Osteocyte (in vitro differentiated cells): ENCODE results near the gene CETP. TPM values are rescaled to one million over a fixed set of nuclear protein-coding genes. Genes with fewer than 3 reads are reported as not detected.

Source experiments
- DNase-seq: peaks from one replicate; pipeline ENCODE4 v3.0.0; 2021; ENCODE audit warnings: mixed read lengths; ENCODE audit not compliant: unreplicated experiment; ENCODE audit errors: extremely low spot score
- H3K27ac Mint-ChIP-seq: one replicate; pipeline ENCODE4 v1.8.0; 2021; ENCODE audit warnings: mild to moderate bottlenecking, mixed read lengths; ENCODE audit not compliant: unreplicated experiment
- H3K27me3 Mint-ChIP-seq: one replicate; pipeline ENCODE4 v1.8.0; 2021; ENCODE audit warnings: mixed read lengths; ENCODE audit not compliant: unreplicated experiment
- H3K36me3 Mint-ChIP-seq: one replicate; pipeline ENCODE4 v1.8.0; 2021; ENCODE audit warnings: mixed read lengths; ENCODE audit not compliant: unreplicated experiment
- H3K4me1 Mint-ChIP-seq: one replicate; pipeline ENCODE4 v1.8.0; 2021; ENCODE audit warnings: mixed read lengths; ENCODE audit not compliant: unreplicated experiment
- H3K4me3 Mint-ChIP-seq: one replicate; pipeline ENCODE4 v1.8.0; 2021; ENCODE audit warnings: mild to moderate bottlenecking, moderate library complexity, mixed read lengths; ENCODE audit not compliant: unreplicated experiment
- H3K9me3 Mint-ChIP-seq: one replicate; pipeline ENCODE4 v1.8.0; 2021; ENCODE audit warnings: mixed read lengths; ENCODE audit not compliant: unreplicated experiment
- total RNA-seq: library from RNA; stranded (reverse); gene quantifications from 2 replicates; pipeline ENCODE4 v1.2.1, GENCODE V29; 2021
- TF ChIP-seq, protein P1 (sequence below): fragments of 200-600 bp; sonication (generic); IDR thresholded peaks from 2 replicates; pipeline ENCODE4 v1.5.0; 2021; ENCODE audit warnings: antibody characterized with exemption, mild to moderate bottlenecking, moderate library complexity

Gene CETP
- total RNA-seq, 1 donor from 2014 or later: not detected

DNA sequence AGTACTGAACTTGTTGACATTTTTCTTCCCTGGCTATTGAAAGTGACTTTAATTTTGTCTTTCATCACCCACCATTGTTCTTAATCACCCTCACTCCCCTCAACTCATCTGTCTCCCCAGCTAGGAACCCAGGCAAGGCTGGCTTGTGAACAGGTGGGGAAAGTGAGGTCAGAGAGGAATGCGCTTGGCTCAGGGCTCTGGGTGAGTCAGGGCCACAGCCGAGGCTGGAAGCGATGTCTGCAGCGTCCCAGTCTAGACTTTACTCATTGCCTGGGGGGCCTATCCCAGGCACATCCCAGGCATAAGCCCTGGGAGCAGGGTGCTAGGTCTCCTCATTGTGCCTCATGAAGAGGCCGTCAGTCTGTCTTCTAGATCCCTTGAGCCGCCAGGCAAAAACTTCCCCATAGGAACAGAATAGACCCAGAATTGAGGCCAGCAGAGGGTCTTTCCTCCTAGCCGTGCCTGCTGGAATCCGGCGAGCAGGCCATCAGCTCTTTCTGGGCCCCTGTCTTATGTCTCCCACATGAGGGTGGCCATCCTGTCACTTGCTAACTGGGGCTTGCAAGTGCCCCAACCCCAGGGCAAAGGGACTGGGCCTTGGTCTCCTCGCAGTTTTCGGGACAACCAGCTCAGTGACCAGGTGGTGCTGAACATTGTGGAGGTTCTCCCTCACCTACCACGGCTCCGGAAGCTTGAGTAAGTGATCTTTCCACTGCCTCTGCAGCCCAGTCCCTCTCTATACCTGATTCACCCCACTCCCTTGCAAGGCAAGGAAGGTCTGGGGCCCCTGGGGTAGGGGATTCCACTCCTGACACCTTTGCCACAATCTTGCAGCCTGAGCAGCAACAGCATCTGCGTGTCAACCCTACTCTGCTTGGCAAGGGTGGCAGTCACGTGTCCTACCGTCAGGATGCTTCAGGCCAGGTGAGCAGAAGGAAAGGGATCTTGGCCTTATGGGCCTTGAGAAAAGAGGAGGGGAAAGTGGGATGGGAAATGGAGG lies 67.7 kb downstream of the CETP start:
- H3K27ac Mint-ChIP-seq: no peak overlapping the region

GRCh38 chr16:57030346-57030902 lies 68.7 kb downstream of the CETP start:
- no peak overlapping the region for H3K4me3 Mint-ChIP-seq
- DNase-seq: no peak
- no peaks in the 10 kb centered on the region for H3K27me3 Mint-ChIP-seq
- TF ChIP-seq, protein P1, sequence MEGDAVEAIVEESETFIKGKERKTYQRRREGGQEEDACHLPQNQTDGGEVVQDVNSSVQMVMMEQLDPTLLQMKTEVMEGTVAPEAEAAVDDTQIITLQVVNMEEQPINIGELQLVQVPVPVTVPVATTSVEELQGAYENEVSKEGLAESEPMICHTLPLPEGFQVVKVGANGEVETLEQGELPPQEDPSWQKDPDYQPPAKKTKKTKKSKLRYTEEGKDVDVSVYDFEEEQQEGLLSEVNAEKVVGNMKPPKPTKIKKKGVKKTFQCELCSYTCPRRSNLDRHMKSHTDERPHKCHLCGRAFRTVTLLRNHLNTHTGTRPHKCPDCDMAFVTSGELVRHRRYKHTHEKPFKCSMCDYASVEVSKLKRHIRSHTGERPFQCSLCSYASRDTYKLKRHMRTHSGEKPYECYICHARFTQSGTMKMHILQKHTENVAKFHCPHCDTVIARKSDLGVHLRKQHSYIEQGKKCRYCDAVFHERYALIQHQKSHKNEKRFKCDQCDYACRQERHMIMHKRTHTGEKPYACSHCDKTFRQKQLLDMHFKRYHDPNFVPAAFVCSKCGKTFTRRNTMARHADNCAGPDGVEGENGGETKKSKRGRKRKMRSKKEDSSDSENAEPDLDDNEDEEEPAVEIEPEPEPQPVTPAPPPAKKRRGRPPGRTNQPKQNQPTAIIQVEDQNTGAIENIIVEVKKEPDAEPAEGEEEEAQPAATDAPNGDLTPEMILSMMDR: no peak
- no peaks in the 10 kb centered on the region for H3K9me3 Mint-ChIP-seq
- no peaks in the 10 kb centered on the region for H3K4me1 Mint-ChIP-seq
- peaks cover 2% of the 10 kb centered on the region for H3K36me3 Mint-ChIP-seq
- no peak overlapping the region for H3K27ac Mint-ChIP-seq

More for the DNA sequence above, 67.7 kb downstream of the CETP start:
- no peaks in the 10 kb centered on the region for H3K27me3 Mint-ChIP-seq
- H3K36me3 Mint-ChIP-seq: peaks cover 2% of the 10 kb centered on the region
- H3K4me1 Mint-ChIP-seq: no peaks in the 10 kb centered on the region
- H3K4me3 Mint-ChIP-seq: no peak overlapping the region
- no peak for DNase-seq
- TF ChIP-seq, protein P1: no peak
- no peaks in the 10 kb centered on the region for H3K9me3 Mint-ChIP-seq

GRCh38 chr16:57031156-57031555 lies 69.4 kb downstream of the CETP start:
- no peaks in the 10 kb centered on the region for H3K4me1 Mint-ChIP-seq
- TF ChIP-seq, protein P1: no peak
- H3K36me3 Mint-ChIP-seq: peaks cover 2% of the 10 kb centered on the region
- H3K9me3 Mint-ChIP-seq: no peaks in the 10 kb centered on the region
- no peaks in the 10 kb centered on the region for H3K27me3 Mint-ChIP-seq
- no peak overlapping the region for H3K4me3 Mint-ChIP-seq
- H3K27ac Mint-ChIP-seq: no peak overlapping the region
- DNase-seq: no peak

- TF ChIP-seq, protein P1: no peak
- Mint-ChIP-seq H3K27ac (no peak overlapping the region), H3K27me3 (no peaks in the 10 kb centered on the region), H3K4me1 (no peaks in the 10 kb centered on the region), H3K9me3 (no peaks in the 10 kb centered on the region), H3K4me3 (no peak overlapping the region), H3K36me3 (peaks cover 2% of the 10 kb centered on the region)
- no peak for DNase-seq
Observed at GRCh38 chr16:57032346-57032745, 70.6 kb downstream of the CETP start.

DNA sequence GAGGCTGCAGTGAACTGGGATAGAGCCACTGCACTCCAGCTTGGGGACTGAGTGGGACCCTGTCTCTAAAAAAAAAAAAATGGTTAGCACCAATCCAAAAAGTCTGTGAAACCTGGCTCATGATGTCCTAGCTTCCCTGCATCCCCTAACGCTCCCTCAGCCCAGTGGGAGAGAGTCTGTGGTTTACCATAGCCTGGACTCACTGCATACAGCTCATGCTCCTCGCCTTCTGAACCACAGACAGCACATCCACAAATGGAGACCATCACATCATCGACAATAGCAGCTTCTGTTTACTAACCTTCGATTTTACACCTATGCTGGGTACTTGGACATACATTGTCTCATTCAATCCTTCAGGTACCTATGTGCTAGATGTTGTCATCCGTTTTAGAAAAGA lies 71.2 kb downstream of the CETP start:
- H3K4me1 Mint-ChIP-seq: no peaks in the 10 kb centered on the region
- TF ChIP-seq, protein P1: no peak

More for the DNA sequence above, 71.2 kb downstream of the CETP start:
- Mint-ChIP-seq H3K36me3 (peaks cover 2% of the 10 kb centered on the region), H3K27ac (no peak overlapping the region), H3K27me3 (no peaks in the 10 kb centered on the region), H3K4me3 (no peak overlapping the region), H3K9me3 (no peaks in the 10 kb centered on the region)
- no peak for DNase-seq
